HepG2 (cell line): ENCODE results near the gene CABLES2. TPM values are rescaled to one million over a fixed set of nuclear protein-coding genes. Genes with fewer than 3 reads are reported as not detected.
A peak's percentile ranks its signal among the peaks of the same experiment; 100 is the strongest.

Source experiments
- ATF2 ChIP-seq: sonication (generic); formaldehyde crosslinking; IDR thresholded peaks from 2 replicates; pipeline ENCODE4 v1.4.0; 2020; ENCODE audit warnings: missing genetic modification reagents
- CENPX ChIP-seq: sonication (generic); formaldehyde crosslinking; IDR thresholded peaks from 2 replicates; pipeline ENCODE4 v1.9.0; 2021; ENCODE audit warnings: mild to moderate bottlenecking, missing genetic modification reagents, moderate library complexity
- CHD2 ChIP-seq: IDR thresholded peaks from 2 replicates; pipeline ENCODE4 v1.6.1; 2011; ENCODE audit warnings: low read depth, low read length, improper control_type of control experiment
- HNRNPL ChIP-seq: fragments of 200-400 bp; formaldehyde crosslinking; IDR thresholded peaks from 2 replicates; pipeline ENCODE4 v1.6.1; 2017; ENCODE audit warnings: mild to moderate bottlenecking, low read depth, low read length
- HOXA5 ChIP-seq: sonication (generic); formaldehyde crosslinking; IDR thresholded peaks from 2 replicates; pipeline ENCODE4 v1.4.0; 2020; ENCODE audit warnings: missing genetic modification reagents
- HOXD1 ChIP-seq: sonication (generic); formaldehyde crosslinking; IDR thresholded peaks from 2 replicates; pipeline ENCODE4 v1.5.0; 2020; ENCODE audit warnings: missing genetic modification reagents
- NR2F6 ChIP-seq, 2 experiments: IDR thresholded peaks; 2 replicates each; pipeline ENCODE4 v1.6.1; 2016; ENCODE audit warnings: antibody characterized with exemption in 1 of 2, mild to moderate bottlenecking in 1 of 2
- PAX8 ChIP-seq: sonication (generic); formaldehyde crosslinking; IDR thresholded peaks from 2 replicates; pipeline ENCODE4 v1.8.0; 2022; ENCODE audit warnings: mild to moderate bottlenecking, missing genetic modification reagents, borderline replicate concordance
- RXRA ChIP-seq: sonication (generic); formaldehyde crosslinking; IDR thresholded peaks from 2 replicates; pipeline ENCODE4 v1.5.1; 2020; ENCODE audit warnings: missing genetic modification reagents
- SKI ChIP-seq: fragments of 450-650 bp; IDR thresholded peaks from one replicate; pipeline ENCODE4 v1.6.1; 2018; ENCODE audit warnings: mild to moderate bottlenecking; ENCODE audit not compliant: partially characterized antibody
- SMAD1 ChIP-seq: sonication (generic); formaldehyde crosslinking; IDR thresholded peaks from 2 replicates; pipeline ENCODE4 v1.4.0; 2020; ENCODE audit warnings: missing genetic modification reagents, low read depth, mild to moderate bottlenecking, borderline replicate concordance
- SMAD9 ChIP-seq: sonication (generic); formaldehyde crosslinking; IDR thresholded peaks from 2 replicates; pipeline ENCODE4 v1.5.1; 2020; ENCODE audit warnings: mild to moderate bottlenecking, missing genetic modification reagents
- SOX13 ChIP-seq, 3 experiments: fragments of 450-650 bp in 1 of 3; sonication (generic) in 1 of 3; formaldehyde crosslinking in 1 of 3; IDR thresholded peaks in 2 of 3; conservative IDR thresholded peaks in 1 of 3; 2 replicates each; pipeline versions ENCODE4 v1.5.0 to v1.6.1; 2016 to 2020; ENCODE audit warnings: antibody characterized with exemption in 1 of 3, mild to moderate bottlenecking in 1 of 3, missing compliant biosample characterization in 1 of 3, missing genetic modification reagents in 1 of 3, moderate library complexity in 1 of 3
- SOX5 ChIP-seq: IDR thresholded peaks from 2 replicates; pipeline ENCODE4 v1.6.1; 2016; ENCODE audit warnings: borderline replicate concordance
- SOX6 ChIP-seq, 2 experiments: fragments of 450-650 bp in 1 of 2; sonication (generic) in 1 of 2; formaldehyde crosslinking in 1 of 2; IDR thresholded peaks; 2 replicates each; pipeline versions ENCODE4 v1.4.0 to v1.6.1; 2017 to 2020; ENCODE audit warnings: antibody characterized with exemption in 1 of 2, mild to moderate bottlenecking in 1 of 2, missing genetic modification reagents in 1 of 2
- ZBTB7B ChIP-seq: sonication (generic); formaldehyde crosslinking; IDR thresholded peaks from 2 replicates; pipeline ENCODE4 v1.4.0; 2020; ENCODE audit warnings: missing genetic modification reagents
- ZNF331 ChIP-seq: sonication (generic); formaldehyde crosslinking; IDR thresholded peaks from 2 replicates; pipeline ENCODE4 v1.4.0; 2020; ENCODE audit warnings: missing genetic modification reagents
- ZNF337 ChIP-seq: sonication (generic); formaldehyde crosslinking; IDR thresholded peaks from 2 replicates; pipeline ENCODE4 v1.5.1; 2020; ENCODE audit warnings: missing genetic modification reagents, low read depth, mild to moderate bottlenecking, borderline replicate concordance
- ZNF567 ChIP-seq: sonication (generic); formaldehyde crosslinking; IDR thresholded peaks from 2 replicates; pipeline ENCODE4 v1.8.1; 2023; ENCODE audit warnings: mild to moderate bottlenecking, missing genetic modification reagents, borderline replicate concordance
- ZNF639 ChIP-seq: conservative IDR thresholded peaks from 2 replicates; pipeline ENCODE4 v1.6.1; 2018; ENCODE audit warnings: missing genetic modification reagents
- ZNF883 ChIP-seq: sonication (generic); formaldehyde crosslinking; IDR thresholded peaks from 2 replicates; pipeline ENCODE4 v1.5.1; 2020; ENCODE audit warnings: mild to moderate bottlenecking, missing genetic modification reagents; ENCODE audit errors: not compliant biosample characterization
- ZNF891 ChIP-seq: sonication (generic); formaldehyde crosslinking; IDR thresholded peaks from 2 replicates; pipeline ENCODE4 v1.5.0; 2020; ENCODE audit warnings: mild to moderate bottlenecking, missing genetic modification reagents
- polyA plus RNA-seq, 8 experiments: library from polyadenylated mRNA; depleted of rRNA in 3 of 8; stranded (reverse) in 7 of 8; unstranded in 1 of 8; fragments of >200 nt; fragmentation: Illumina TruSeq in 4 of 8; extraction: Trizol in 4 of 8; gene quantifications; 2 replicates each; pipeline versions ENCODE4 v1.2.1 to v1.2.3, GENCODE V29; 2011 to 2016; ENCODE audit warnings: low read depth in 4 of 8, missing spikeins in 1 of 8, mixed read lengths in 1 of 8; ENCODE audit not compliant: insufficient read depth in 1 of 8
- total RNA-seq, 5 experiments: library from RNA; depleted of rRNA; stranded (reverse); fragments of >200 nt; fragmentation: Illumina TruSeq; extraction: Trizol; gene quantifications; 2 replicates each; pipeline ENCODE4 v1.2.3, GENCODE V29; 2016; ENCODE audit warnings: low read depth in 1 of 5
- TF ChIP-seq, protein P1 (sequence below): sonication (generic); formaldehyde crosslinking; conservative IDR thresholded peaks from 2 replicates; pipeline ENCODE4 v1.4.0; 2020; ENCODE audit warnings: mild to moderate bottlenecking, missing genetic modification reagents, moderate library complexity

The CABLES2 gene
- total and polyA plus RNA-seq, 2 of the 13 experiments (the other 11 are each of a cell fraction or from before 2014, with no cell fraction given): 5.2 to 9.7 TPM

DNA sequence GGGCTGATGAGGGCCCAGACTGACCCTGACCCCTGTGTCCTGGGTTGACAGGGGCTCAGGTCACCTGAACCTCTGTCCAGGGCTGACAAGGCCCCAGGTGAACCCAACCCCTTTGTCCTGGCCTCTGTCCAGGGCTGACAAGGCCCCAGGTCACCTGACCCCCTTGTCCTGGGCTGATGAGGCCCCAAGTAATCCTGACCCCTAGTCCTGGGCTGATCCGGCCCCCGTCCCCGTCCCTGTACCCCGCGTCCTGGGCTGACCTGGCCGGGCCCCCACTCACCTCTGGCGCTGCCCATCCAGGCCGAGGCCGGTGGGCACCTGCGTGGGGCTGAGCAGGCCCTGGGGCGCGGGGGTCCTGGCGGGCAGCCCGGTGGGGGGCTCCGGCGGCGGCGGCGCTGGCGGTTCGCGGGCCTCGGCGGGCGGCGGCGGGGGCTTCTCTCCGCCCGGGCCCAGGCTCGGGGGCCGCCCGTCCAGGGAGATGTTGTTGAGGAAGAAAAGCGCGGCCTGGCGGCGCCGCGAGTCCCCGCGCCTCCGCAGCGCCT lies 379 bp downstream of the CABLES2 start (continued):
- TF ChIP-seq SMAD1 (CRISPR knock-in tag): no peak
- TF ChIP-seq HOXA5 (CRISPR knock-in tag): no peak
- TF ChIP-seq CENPX (CRISPR knock-in tag): no peak
- TF ChIP-seq ZBTB7B (CRISPR knock-in tag): peak; percentile 45; the same call in 1 of the 2 replicates
- TF ChIP-seq CHD2: no peak
- 0 out of 2 replicates have a peak, but pooled peaks have one; percentile 27 for TF ChIP-seq HOXD1 (CRISPR knock-in tag)
- peak; percentile 77; the same call in 1 of the 2 replicates for TF ChIP-seq ATF2
- no peak for TF ChIP-seq SOX6 (IDR thresholded peaks at IDR 0.05)
- peak; percentile 95 for TF ChIP-seq SOX6 (CRISPR knock-in tag; IDR thresholded peaks at IDR 0.05)
- TF ChIP-seq ZNF337 (CRISPR knock-in tag): peak; percentile 8; the same call in 1 of the 2 replicates
- peak; percentile 98 for TF ChIP-seq RXRA (CRISPR knock-in tag)
- peak; percentile 37; the same call in 1 of the 2 replicates for TF ChIP-seq ZNF567 (CRISPR knock-in tag)
- 0 out of 2 replicates have a peak, but pooled peaks have one; percentile 3 for TF ChIP-seq HNRNPL
- TF ChIP-seq, protein P1, sequence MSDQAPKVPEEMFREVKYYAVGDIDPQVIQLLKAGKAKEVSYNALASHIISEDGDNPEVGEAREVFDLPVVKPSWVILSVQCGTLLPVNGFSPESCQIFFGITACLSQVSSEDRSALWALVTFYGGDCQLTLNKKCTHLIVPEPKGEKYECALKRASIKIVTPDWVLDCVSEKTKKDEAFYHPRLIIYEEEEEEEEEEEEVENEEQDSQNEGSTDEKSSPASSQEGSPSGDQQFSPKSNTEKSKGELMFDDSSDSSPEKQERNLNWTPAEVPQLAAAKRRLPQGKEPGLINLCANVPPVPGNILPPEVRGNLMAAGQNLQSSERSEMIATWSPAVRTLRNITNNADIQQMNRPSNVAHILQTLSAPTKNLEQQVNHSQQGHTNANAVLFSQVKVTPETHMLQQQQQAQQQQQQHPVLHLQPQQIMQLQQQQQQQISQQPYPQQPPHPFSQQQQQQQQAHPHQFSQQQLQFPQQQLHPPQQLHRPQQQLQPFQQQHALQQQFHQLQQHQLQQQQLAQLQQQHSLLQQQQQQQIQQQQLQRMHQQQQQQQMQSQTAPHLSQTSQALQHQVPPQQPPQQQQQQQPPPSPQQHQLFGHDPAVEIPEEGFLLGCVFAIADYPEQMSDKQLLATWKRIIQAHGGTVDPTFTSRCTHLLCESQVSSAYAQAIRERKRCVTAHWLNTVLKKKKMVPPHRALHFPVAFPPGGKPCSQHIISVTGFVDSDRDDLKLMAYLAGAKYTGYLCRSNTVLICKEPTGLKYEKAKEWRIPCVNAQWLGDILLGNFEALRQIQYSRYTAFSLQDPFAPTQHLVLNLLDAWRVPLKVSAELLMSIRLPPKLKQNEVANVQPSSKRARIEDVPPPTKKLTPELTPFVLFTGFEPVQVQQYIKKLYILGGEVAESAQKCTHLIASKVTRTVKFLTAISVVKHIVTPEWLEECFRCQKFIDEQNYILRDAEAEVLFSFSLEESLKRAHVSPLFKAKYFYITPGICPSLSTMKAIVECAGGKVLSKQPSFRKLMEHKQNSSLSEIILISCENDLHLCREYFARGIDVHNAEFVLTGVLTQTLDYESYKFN: peak; percentile 54
- TF ChIP-seq PAX8: no peak
- TF ChIP-seq SKI: peak; percentile 12
- TF ChIP-seq SOX13 (IDR thresholded peaks at IDR 0.05): peak; percentile 61; the same call in 1 of the 2 replicates
- TF ChIP-seq SOX13 (CRISPR knock-in tag; conservative IDR thresholded peaks at IDR 0.05 in 1 of 2, IDR thresholded peaks at IDR 0.05 in 1 of 2): peak in 1 of 2 experiments; percentile 84; a peak in 2 of 4 replicates
- peak; percentile 44 for TF ChIP-seq ZNF331 (CRISPR knock-in tag)
- TF ChIP-seq SOX5 (CRISPR knock-in tag): peak; percentile 75
- peak; percentile 52; the same call in 1 of the 2 replicates for TF ChIP-seq ZNF891 (CRISPR knock-in tag)
- TF ChIP-seq ZNF639 (CRISPR knock-in tag): 0 out of 2 replicates have a peak, but pooled peaks have one; percentile 30
- peak; percentile 22 for TF ChIP-seq ZNF883 (CRISPR knock-in tag)
- TF ChIP-seq SMAD9 (CRISPR knock-in tag): 0 out of 2 replicates have a peak, but pooled peaks have one; percentile 64
- TF ChIP-seq NR2F6 (IDR thresholded peaks at IDR 0.05): peak; percentile 94
- peak; percentile 90 for TF ChIP-seq NR2F6 (CRISPR knock-in tag; IDR thresholded peaks at IDR 0.05)
